RKO (cell line): Measurements from ENCODE around the gene LCN15.
"Not testable (repeated sequence)": the region's sequence is repeated elsewhere in the genome, so short reads cannot be mapped to it uniquely, and the experiment has no call there.

Source experiments
- DNase-seq: peaks from one replicate; pipeline ENCODE4 v3.0.0-alpha.2; 2016; ENCODE audit warnings: low spot score

The LCN15 gene

GRCh38 chr9:136722093-136722968, 42.0 kb downstream of the LCN15 start:
- no peak for DNase-seq

- peak; percentile 93 for DNase-seq
Observed at GRCh38 chr9:136721339-136722092, 42.8 kb downstream of the LCN15 start.

GRCh38 chr9:136720898-136721338, 43.4 kb downstream of the LCN15 start:
- no peak for DNase-seq

- no peak for DNase-seq
Observed at GRCh38 chr9:136720251-136720897, 43.9 kb downstream of the LCN15 start.

DNA sequence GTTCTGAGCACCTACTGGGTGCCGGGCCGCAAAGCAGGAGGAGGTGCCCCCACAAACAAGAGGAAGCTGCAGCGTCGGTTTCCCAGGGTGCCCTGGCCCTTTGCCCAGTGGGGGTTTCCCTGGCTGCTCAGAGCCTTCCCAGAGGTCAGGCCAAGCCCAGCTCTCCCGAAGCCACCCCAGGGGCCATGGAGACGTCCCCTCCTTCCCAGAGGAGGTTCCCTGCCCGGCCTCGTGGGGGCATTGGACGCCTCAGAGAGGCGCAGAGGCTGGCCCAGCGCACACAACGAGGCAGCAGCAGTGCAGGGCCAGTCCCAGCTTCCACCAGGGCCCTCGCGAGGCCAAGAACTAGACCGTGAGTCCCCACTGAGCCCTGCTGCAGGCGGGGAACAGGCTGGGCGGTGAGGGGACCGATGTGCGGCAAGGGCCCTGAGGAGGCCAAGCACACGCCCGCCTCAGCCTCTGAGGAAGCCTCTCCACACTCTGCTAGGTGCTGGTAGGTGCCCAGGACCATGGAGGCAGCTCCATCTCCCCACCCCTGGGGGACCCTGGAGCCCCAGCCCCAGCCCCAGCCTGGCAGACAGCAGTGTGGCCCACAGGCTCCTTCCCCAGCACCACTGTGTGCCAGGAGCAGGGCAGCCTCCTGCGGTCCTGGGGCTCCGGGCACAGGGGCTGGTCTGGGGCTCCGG, 45.0 kb downstream of the LCN15 start:
- DNase-seq: no peak

DNA sequence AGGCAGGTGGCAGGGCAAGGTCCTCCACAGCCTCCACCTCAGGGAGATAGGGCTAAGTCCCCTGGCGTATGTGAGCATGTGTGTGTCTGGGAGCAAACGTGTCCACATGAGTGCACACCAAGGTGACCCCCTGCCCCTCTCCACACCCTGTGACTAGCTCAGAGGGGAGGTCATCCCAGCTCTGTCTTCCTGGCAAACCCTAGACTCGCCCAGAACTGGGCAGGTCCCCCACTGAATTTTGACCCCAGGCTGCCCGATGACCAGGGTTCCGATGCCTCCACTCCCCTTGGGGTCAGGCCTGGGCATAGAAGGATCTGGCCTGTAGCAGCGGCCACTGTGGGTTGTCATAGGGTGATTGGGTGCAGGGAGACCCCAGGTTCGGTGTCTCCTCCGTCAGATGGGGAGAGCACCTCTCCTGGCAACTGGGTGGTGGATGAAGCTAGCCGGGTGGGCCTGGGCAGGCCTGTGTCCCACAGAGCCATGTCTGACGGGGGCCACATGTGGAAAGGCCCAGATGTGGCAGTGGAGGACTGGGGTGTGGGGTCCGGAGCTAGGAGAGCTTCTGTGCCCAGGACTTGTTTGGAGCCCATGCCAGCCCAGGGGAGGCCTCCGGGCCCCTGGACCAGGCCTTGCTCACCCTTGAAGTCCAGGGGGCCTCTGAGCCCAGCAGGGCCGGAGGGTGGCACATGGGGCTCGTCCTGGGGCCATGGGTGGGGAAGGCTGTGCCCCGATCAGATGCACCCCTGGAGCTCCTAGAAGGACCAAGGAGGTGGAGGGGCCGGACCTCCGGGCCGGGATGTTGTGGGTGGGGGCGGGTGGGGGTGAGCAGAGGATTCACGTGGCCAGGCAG, 45.7 kb downstream of the LCN15 start:
- DNase-seq: no peak

DNA sequence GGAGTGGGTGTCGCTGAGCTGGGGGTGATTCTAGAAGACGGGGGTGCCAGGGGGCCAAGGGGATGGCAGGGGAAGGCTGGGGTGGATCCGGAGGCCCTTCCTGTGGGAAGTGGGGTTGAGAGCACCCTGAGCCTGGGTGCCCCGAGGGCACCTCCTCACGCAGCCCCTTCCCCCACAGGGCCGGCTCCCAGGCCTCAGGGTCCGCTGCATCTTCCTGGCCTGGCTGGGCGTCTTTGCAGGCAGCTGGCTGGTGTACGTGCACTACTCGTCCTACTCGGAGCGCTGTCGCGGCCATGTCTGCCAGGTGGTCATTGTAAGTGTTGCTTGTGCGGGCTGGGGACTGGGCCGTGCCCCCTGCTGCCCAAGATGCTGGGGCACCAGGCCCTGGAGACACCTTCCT, 46.9 kb downstream of the LCN15 start:
- DNase-seq: no peak

DNA sequence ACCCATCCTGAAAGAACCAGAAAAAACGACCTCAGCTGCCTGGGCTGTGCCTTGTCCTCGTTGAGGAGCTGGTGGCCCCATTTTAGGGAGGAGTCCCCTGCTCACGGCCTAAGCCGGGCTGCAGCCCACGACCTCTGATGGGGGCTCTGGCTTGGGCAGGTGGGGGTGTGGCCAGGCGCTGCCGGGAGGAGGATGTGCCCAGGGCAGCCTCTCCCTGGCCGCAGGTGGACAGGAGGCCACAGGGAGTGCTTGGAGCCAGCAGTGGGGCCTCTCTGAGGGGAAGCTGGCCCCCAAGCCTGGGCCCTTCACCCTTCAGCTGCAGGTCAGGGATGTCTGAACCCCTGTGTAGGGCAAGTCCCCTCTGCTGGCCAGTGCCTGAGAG, 49.4 kb downstream of the LCN15 start:
- no peak for DNase-seq

- DNase-seq: no peak
Observed at GRCh38 chr9:136714096-136714892, 50.0 kb downstream of the LCN15 start.

DNA sequence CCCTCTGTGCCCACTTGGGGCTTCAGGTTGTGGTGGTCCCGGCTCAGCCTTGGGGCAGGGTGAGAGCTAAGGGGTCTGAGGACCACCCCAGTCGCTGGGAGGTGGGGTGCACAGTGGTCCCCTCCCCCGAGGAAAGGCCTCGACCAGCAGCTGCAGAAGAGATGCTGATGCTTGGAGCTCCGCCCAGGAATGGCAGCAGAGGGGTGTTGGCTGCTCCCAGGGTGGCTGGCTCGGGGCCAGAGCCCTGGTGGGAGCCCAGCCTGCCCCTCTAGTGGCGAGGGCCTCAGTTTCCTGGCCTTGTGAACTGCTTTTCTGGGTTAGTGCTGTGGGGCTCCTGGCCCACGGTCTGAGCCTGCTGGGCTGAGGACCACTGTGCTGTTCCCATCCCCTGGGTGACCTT, 50.8 kb downstream of the LCN15 start:
- no peak for DNase-seq

DNA sequence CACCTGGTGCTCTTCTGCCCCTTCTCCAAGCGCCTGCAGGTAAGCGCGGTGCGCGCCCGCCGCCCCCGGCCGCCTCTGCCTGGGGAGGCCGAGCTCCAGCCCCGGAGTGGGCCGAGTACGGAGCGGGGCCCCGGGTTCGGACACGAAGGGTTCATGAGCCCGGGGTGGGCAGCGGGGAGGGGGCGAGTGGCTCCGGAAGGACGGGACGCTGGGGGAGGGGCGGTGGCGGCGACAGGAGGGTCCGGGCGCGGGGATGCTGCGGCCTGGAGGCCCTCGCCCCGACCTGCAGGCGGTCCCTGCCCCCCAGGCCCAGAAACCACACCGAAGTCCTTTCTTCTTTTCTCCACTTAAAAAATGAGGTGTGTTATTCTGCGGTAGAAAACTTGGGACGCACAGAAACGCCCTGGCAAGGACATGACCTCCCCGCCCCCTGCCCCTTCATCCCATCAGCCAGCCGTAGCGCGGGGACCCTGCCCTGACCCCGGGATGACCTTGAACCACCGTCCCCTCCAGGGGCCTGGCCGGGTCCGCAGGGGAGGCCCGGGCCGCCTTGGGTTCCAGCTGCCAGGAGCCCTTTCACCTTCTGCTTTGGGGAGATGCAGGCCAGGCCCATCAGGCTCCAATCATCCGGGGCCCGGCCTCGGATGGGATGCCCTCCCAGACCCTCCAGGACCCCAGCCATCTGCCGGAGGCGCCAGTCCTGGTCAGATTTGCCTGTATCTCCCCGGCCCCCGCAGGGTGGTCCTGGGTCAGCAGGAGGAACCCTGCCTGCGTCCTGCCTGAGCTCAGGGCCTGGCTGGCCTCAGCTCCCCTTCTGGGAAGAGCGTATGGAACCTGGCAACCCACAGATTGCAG, 51.4 kb downstream of the LCN15 start:
- DNase-seq: no peak

GRCh38 chr9:136711751-136712689, 52.3 kb downstream of the LCN15 start, which contains the start of gene DIPK1B:
TSS of gene DIPK1B (plus strand) at chr9:136712572. CDS start at chr9:136712666, 94 bp downstream.
- no peak for DNase-seq

DNA sequence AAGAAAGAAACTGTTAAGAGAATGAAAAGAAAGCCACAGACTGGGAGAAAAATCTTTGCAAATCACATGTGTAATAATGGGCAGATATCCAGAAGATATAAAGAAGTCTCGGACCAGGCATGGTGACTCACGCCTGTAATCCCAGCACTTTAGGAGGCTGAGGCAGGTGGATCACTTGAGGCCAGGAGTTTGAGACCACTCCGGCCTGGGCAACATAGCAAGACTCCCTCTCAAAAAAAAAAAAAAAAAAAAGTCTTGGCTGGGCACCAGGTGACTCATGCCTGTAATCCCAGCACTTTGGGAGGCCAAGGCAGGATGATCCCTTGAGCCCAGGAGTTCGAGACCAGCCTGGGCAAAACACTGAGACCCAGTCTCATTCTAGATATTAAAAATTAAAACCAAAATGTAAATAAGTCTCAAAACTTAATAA, 53.1 kb downstream of the LCN15 start:
- not testable (repeated sequence) for DNase-seq

DNA sequence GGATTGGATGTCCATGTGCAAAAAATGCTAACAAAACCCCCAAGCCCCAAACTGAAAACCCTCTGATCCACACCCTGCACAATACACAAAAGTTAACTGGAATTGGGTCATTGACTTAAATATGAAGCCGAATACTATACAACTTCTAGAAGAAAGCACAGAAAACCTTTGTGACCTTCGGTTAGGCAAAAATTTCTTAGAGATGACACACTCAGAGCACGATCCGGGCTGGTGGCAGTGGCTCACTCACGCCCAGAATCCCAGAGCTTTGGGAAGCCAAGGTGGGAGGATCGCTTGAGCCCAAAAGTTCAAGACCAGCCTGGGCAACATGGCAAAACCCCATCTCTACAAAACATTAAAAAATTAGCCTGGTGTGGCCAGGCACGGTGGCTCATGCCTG, 53.8 kb downstream of the LCN15 start:
- DNase-seq: no peak
